SKM-1 treated with dmso at 0.1 percent for 144 hours (cell line): ENCODE results near the gene PALLD.

Source experiments
- DNase-seq: peaks from one replicate; lab custom pipeline; 2025; ENCODE audit not compliant: unreplicated experiment; lab: John Stamatoyannopoulos, UW

The PALLD gene

DNA sequence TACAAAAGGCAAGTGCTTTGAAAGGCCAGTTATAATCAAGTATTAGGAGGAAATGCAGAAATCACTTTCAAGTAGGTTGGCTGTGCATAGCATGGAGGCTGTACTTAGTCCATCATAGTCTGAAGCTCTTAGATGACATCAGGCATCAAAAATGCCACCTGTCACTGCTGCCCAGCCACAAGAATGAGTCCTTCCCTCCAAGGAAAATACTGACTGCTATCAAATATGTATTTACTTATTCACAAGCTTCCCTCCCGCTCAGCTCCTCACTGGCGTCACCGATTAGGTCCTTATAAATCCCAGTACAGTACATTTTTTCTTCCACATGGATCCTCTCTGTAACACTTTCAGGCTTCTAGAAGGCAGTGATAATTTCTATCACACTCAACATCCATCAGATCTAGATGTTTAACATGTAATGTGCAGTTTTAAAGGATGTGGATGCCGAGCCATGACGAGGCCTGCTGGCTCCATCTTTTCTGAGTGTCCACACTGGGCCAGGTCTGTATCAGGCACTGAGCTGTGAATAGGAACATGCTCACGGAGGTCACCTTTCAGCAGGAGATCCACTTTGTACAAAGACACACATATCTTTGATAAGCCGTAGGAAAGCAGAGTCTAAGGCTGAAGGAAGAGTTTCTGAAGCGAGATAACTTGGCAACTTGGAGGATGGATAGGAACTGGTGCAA lies 121.9 kb downstream of the PALLD start:
- DNase-seq = no peak

- DNase-seq = no peak
Observed at GRCh38 chr4:168619266-168619631, 122.4 kb downstream of the PALLD start.

DNA sequence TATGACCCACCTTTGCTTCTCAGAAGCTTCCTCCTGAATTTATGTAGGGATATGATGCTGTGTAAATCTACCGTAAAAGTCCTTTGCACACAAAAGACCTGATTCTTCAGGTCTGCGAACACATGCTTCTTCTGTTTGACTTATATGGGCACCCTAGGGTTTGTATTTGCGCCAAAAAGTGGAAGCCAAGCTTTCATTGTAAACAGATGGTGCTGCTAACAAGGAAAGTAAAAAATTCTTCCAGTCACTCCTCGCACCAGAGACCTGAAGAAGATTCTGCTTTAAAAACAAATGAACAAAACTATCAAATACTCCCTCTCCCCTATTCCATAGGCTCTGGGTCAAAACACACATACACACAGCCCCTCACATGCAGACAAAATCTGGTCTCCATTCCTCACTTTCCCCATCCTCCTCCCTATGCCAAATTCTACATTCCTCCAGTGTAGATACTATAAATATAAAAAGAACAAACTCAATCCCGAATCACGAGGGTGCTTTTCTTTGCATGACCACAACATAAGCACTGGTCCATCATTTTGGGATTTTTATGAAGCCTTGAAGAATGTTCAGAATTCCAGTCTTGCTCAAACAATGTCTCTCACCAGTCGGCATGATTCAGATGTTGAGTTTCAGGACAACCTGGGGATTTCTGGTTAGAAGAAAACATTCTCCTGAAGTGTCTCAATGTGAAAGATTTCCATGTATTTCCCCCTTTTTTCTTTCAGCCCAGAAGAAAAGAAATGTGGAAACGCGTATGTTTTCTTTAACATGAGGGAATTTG lies 125.1 kb downstream of the PALLD start:
- DNase-seq = no peak

DNA sequence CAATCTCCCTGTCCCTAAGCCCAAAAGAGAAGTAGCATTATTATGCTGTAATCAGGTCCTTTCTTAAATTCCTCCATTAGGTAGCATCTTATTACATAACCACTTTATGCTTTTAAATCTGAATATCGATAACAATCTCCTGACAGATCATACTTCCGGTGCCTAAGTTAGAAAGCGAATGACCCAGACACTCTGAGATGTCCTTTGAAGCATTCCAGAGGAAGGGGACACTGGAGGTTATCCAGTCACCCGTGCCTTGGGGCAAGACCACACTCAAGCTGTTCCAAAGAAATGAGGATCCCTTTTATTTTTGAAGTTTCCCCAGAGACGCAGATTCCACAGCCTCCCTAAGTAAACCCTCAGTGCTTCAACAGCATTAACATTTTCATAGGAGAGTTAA lies 125.7 kb downstream of the PALLD start:
- no peak for DNase-seq

DNA sequence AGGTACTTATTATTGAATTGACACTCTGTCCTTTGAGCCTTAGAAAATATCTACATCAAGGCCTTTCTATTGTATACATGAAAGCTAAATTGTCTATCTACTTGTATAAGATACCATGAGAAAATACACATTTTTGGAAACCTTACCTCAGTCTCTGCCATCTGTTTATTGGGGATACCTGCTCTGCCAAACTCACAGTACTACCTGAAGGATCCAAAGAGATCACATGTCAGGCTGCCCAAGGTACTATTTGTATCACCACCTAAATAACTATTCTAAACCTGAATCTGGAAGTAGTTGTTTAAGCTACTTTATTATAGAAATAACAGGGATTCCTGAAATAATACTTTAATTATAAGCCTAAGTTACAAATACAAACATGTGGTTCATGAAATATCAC lies 126.2 kb downstream of the PALLD start:
- DNase-seq = no peak

- DNase-seq = no peak
Observed at GRCh38 chr4:168623484-168623883, 126.6 kb downstream of the PALLD start.

DNA sequence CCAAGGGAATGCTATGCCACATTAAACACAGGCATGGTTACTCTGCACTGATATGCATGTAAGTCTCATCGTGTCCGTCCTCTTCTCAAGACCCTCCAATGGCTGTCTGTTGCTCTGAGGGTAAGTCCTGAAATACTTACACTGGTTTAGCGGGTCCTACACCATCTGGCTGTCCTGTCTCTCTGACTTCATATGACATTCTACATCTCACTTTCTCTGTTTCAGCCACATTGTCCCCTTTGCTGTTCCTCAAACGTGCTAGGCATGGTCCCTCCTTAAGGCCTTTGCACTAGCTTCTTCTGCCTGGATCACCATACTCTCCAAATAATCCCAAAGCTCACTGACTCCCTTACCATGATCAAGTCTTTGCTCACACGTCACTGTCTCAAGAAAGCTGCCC lies 131.4 kb downstream of the PALLD start:
- DNase-seq = no peak

GRCh38 chr4:168629566-168629965 lies 132.7 kb downstream of the PALLD start:
- DNase-seq = no peak

- DNase-seq = no peak
Observed at GRCh38 chr4:168630445-168631187, 133.8 kb downstream of the PALLD start.

- no peak for DNase-seq
Observed at GRCh38 chr4:168631241-168632162, 134.7 kb downstream of the PALLD start.

GRCh38 chr4:168632301-168632725 lies 135.5 kb downstream of the PALLD start:
- DNase-seq = no peak

- no peak for DNase-seq
Observed at GRCh38 chr4:168633064-168633463, 136.2 kb downstream of the PALLD start.

- DNase-seq = no peak
Observed at GRCh38 chr4:168633496-168633895, 136.6 kb downstream of the PALLD start.

DNA sequence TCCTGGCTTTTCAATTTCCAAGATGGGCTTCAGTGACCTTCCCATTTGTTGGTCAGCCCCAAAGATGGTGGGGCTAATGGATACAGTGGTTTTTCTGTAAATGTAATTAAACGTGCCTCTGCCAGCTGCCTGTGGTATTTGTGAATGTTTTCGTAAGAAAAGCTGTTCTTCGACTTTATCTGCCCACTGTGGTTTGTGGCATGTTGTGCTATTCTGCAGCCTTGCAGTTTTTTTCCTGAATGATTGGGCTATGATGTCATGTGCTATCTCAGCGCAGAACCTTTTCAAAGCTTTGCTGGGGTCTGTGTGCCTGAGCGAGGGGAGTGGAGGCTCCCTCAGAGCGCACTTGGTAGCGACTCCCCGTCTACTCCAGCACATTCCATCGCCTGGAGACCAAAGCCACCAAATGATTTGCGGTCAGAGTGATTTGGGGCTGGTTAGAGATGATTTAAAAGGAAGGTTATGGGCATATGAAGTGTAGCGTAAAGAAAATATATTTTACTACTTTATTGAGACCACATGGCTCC lies 137.5 kb downstream of the PALLD start:
- no peak for DNase-seq

- DNase-seq = no peak
Observed at GRCh38 chr4:168636040-168636439, 139.2 kb downstream of the PALLD start.

GRCh38 chr4:168636506-168637196 lies 139.8 kb downstream of the PALLD start:
- no peak for DNase-seq

DNA sequence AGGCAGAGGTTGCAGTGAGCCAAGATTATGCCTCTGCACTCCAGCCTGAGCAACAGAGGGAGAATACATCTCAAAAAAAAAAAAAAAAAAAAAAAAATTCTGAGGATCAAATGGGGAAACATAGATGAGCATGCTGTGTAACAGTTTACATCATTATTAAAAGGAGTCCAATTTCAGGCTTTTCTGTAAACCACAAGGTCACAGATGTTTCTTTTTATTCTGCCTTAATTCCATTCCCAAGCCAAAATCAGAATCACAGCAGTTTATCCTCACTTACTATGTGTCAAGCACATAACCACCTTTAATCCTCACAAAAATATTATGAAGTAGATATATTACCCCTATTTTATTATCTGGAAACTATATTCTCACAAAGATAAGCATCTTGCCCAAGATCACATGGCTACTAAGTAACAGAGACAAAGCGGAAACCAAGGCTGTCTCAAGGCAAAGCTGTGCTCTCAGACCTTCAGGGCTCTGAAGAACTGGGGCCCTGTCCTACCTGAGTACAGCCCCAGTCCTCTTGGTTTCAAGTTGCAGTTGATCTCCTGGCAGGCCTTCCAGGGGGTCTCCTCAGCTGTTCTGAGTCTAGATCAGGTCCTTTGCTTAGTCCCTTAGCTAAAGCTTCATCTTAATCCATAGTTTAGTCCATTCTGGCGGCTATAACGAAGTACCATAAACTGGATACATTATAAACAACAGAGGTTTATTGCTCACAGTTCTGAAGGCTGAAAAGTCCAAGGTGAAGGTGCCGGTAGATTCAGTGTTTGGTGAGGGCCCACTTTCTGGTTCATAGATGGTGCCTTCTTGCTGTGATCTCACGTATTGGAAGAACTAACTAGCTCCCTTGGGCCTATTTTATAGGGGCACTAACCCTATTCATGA lies 141.3 kb downstream of the PALLD start:
- DNase-seq = no peak

- DNase-seq = no peak
Observed at GRCh38 chr4:168639914-168640313, 143.1 kb downstream of the PALLD start.

GRCh38 chr4:168641811-168642140 lies 144.9 kb downstream of the PALLD start:
- no peak for DNase-seq
